HL-60/S4 (cell line): ENCODE measurements around the gene PLD3.

Experiments used
- in situ Hi-C: fragments of 300-500 bp; cut with MboI; formaldehyde crosslinking; loops from 2 replicates; pipeline ENCODE4 v1.14.3; 2022; ENCODE audit warnings: low sequenced_read_pairs

The PLD3 gene

DNA sequence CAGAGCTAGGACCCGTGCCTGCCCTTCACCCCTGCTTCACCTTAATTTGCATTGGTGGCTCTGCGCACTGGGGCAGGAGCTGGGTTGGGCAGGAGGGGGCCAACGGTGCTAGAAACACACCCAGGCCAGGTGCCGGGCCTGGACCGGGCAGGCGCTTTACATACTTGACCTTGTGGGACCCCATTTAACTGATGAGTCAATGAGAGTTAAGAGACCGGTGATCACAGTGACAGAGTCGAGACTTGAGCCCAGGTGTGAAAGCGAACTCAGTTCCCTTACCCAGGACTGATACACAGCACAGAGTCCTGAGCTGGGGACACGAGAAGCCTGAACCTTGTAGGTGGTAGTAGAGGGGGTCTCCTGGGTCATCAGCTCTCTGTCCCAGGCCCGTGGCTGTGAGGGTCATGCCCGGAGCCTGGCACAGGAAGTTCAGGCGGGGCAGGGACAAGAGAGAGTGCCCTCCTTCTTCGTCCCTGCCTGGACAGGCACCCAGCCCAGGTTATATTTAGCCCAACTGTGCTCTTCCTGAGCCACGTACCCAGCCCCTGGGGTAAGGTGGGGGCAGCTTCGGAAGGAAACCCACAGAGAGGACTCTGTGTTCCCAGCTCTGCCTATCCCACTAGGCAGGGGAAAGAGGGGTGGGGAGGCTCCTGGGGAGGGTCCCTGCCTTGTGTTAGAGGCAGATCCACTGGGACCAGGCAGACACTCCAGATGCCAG is 62.8 kb downstream of the PLD3 start:
- in situ Hi-C loops: no loop called here

DNA sequence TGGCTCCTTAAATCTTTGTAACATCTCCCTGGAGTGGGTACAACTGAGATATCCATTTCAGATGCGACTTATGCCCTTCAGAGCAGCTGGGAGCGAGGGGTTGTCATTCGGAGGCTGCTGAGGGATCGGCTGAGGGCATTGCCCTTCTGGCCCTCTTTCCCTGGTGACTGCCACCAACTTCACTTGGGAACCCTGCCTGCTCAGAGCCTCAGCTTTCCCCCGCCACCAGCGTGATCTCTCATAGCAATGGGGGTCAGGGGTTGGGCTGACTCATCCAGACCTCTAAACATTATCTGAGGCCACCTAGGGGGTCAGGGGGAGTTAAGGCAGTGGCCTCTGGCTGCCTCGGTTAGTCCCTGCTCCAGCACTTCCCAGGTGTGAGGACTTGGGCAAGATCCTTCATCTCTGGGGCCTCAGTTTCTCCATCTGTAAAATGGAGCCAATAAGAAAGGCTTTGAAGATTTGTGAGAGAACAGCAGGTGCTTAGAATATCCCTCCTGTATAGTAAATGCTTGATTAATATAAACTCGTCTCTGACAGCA is 63.5 kb downstream of the PLD3 start:
- in situ Hi-C loops: no loop called here

DNA sequence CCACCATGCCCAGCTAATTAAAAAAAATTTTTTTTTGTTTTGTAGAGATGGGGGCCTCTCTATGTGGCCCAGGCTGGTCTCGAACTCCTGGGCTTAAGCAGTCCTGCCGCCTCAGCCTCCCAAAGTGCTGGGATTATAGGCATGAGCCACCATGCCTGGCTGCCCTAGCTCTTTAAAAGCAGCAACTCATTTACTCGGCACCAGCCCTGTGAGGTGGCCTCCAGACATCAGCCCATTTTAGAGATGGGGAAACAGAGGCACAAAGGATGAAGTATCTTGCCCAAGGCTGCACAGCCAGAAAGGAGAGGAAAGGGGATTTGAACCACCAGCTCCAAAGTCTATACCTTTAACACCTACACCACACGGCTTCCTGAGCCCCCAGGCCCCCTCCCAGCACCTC is 64.4 kb downstream of the PLD3 start:
- in situ Hi-C loops: no loop called here

DNA sequence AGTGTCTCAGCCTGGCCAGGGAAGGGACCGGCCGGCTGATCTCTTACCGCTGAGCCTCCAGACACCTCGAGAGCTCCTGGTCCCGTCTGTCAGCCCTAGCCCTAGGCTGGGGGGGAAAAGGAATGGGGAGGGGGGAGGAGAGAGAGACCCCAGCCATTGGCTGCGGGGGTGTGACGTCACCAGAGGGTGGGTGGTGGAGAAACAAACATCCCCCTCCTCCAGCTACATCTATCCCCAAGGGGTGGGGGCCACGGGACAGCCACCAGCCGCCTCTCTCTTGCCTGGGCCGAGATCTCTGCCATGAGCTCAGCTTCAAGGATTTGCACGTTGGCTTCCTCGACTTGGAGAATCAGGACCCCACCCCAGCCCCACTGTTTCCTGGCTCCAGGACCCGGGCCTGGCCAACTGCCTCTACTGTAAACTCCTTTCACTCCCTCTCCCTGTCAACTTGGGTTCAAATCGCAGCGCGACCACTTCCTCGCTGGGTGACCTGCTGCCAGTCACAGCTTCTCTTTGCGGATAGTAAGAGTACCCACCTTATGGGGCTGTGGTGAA is 64.9 kb downstream of the PLD3 start, which contains the start of gene PRX:
TSS of gene PRX (minus strand) at position 88 of the 555 bp plus-strand sequence. CDS start 5,446 bp downstream, outside the sequence.
- in situ Hi-C loops: no loop called here

DNA sequence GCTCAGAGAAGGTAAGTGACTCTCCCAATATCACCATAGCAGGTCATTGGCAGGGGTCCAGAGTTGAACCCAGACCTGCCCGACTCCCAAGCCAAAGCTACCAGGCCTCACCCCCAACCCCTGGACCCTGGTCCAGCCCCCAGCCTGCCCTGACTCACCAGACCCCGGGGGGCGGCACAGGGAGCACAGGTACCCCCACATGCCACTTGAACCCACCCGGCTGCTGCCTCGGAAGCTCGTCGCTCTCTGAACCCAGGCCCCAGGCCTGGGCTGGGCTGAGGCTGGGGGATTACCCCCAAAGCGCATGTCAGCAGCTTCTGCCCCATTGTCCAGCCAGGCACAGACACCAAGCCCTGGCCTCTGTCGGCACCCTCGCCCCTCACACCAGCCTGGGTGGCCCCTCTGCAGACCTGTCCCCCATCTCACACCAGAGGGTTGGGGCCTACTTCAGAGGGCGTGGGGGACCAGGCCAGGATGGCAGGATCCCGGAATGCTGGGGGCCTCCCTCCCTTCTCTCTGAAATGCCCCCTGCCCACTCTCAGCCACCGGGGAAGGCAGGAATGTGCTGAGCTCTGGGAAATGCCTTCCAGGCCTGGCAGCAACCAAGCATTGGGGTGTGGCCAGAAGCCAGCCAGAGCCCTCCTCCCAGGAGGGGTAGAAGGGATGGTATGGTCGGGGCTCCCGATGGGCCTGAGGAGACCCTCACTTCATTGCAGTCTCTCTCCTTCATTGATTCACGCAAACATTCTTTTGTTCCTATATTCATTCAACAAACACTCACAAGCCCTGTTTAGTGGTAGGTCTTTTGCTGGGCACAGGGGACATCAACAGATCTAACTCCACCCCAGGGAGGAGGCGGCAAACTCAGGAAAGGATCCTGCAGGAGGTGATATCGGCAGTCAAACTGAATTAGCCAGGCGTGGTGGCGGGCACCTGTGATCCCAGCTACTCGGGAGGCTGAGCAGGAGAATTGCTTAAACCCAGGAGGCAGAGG is 66.3 kb downstream of the PLD3 start:
- in situ Hi-C loops: no loop called here

DNA sequence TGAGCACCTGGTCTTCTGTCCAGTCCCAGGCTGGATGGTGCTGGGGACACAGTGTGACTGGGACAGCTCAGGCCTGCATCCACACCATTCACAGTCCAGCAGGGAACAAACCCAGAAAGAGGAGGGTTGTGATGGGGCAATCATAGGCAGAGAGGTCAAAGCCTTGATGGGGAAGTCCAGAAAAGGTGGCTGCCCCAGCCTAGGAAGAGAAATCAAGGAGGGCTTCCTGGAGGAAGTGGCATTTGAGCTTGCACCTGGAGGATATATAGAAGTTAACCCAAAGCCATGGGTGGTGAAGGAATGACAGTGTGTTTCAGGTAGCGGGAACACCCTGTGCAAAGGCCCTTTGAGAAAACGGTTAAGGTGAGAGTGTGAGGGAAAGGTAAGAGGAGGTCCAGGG is 67.3 kb downstream of the PLD3 start:
- in situ Hi-C loops: no loop called here

DNA sequence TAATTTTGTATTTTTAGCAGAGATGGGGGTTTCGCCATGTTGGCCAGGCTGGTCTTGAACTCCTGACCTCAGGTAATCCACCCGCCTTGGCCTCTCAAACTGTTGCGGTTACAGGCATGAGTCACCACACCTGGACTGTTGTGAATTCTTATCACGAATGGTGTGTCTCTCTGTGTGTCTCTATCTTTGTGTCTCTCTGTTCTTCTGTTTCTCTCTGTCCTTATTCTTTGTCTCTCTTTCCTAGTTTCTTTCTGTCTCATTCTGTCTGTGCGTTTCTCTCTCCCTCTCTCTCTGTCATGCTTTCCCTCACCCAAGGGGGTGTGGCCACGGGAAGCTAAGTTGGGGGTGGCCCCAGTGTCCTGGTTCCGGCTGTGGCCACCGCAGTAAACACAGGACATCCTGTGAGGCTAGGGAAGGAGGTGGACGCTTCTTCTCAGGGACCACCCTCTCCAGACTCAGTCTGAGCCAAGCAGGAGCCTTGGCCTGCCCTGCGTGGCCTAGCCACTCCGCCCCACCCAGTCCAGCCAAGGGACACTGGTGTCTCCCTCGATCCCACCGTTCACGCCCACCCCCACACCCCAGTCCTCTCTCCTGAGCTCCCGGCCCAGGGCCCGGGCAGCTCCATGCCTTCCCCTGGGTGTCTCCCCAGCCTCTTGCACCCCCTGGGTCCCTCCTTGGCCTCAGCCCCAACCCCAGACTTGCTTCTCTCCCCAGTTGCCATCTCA is 68.6 kb downstream of the PLD3 start:
- in situ Hi-C loops: no loop called here

DNA sequence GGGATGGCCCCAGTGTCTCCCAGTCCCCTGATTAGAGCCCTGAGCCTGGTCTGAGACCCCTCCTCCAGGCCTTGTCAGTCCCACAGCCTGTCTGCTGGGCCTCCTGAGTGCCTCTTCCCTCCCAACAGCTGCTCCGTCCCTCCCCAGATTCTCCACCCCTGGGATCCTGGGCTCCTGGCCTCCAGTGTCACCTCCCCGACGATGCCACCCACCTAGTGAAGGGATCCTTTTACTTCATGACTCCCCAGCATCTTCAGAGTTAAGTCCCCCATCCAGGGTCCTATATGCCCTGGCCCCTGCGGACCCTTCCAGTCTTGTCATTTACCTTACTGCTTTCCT is 69.1 kb downstream of the PLD3 start:
- in situ Hi-C loops: no loop called here

DNA sequence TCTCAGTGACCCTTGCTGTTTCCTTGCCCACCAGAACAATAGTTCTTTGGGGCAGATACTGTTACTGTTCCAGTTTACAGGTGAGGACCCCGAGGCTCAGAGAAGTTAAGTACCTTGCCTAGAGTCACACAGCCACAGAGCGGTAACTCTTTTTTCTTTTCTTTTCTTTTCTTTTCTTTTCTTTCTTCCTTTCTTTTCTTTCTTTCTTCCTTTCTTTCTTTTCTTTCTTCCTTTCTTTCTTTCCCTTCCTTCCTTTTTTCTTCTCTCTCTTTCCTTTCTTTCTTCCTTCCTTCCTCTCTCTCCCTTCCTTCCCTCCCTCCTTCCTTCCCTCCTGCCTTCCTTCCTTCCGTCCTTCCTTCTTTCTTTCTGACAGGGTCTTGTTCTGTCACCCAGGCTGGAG is 69.5 kb downstream of the PLD3 start:
- in situ Hi-C loops: no loop called here

DNA sequence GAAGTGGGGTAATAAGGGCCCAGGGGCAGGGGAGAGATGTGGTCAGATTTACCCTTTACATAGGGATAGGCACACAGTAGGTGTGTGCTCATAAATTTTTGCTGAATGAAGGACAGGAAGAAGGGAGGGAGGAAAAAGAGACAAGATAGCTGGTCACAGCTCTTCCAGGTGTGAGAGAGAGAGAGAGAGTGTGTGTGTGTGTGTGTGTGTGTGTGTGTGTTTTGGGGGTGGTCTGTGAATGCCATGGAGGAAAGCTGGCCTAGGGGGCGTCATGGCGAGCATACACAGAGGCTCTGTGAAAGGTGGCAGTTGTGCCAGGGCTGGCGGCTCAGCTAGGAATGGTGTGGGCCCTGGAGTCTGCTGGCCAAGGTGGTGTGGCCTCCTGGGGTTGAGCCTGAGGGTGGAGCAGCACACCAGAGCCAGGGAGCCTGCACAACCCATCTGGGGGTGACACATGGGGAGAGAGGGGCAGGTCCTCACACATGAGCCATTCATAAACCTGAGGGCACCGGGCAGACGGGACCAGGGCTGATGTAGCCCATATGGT is 70.6 kb downstream of the PLD3 start:
- in situ Hi-C loops: no loop called here

DNA sequence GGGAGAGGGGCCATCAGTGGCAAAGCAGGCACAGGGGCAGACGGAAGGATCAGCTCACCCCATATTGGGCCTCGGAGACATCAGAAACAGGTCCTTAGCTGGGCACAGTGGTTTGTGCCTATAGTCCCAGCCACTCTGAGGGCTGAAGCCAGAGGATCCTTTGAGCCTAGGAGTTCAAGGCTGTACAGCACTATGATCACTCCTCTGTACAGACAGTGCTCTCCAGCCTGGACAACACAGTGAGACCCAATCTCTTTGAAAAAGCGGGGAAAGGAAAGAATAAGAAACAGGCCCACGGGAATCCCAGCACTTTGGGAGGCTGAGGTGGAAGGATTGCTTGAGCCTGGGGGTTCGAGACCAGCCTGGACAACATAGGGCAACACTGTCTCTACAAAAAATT is 71.3 kb downstream of the PLD3 start:
- in situ Hi-C loops: no loop called here

DNA sequence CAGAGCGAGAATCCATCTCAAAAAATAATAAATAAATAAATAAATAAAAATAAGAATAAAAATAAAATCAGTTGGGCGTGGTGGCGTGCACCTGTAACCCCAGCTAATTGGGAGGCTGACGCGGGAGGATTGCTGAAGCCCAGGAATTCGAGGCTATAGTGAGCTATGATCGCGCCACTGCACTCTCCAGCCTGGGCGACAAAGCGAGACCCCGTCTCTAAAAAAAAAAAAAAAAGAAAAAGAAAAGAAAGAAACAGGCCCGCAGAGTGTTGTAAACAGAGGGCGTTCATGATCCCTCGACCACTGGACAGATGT is 71.9 kb downstream of the PLD3 start:
- in situ Hi-C loops: no loop called here

DNA sequence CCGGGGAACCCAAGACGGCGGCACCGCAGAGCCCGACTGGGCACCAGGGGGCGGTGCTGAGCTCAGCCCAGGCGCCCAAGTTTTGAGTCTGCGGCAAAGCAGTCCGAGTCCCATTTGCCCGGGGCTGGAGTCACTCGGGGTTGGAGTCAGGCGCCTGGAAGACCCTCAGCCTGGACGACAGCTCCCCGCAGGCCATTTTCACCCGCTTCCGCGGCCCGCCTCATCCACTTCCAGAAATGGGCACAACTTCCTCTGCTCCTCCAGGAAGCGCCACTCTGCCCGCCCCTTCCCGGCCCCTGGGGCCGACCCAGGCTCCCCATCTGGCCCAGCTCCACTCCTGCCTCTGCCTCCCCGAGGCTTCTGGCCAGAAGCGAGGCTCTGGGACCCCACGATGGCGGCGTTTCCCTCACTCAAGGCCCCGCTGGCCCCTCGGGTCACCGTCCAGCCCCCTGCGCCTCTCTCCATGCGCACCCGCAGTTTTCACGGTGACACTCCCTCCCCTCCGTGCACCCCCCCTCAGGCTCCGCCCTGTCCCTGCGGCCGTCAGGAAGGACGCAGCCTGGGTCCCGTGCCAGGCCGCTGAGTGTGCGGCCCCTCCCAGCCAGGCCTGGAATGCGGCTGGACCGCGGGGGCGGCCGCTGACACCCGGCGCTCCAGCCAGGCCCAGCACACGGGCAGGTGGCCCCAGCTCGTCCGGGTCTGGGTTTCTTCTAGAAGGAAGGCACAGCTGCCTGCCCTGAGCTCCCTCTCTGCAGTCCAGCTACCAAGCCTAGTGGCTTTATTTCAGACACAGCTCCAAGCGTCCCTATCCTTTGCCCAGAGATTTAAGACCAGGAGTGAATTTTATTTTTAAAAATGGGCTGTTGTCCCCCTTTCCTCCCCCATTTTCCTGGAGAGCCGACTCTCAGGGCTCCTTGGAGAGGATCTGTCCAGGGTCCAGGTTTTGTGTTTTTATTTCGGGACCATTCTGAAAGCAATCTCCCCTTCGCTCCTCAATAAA is 72.6 kb downstream of the PLD3 start:
- in situ Hi-C loops: no loop called here

DNA sequence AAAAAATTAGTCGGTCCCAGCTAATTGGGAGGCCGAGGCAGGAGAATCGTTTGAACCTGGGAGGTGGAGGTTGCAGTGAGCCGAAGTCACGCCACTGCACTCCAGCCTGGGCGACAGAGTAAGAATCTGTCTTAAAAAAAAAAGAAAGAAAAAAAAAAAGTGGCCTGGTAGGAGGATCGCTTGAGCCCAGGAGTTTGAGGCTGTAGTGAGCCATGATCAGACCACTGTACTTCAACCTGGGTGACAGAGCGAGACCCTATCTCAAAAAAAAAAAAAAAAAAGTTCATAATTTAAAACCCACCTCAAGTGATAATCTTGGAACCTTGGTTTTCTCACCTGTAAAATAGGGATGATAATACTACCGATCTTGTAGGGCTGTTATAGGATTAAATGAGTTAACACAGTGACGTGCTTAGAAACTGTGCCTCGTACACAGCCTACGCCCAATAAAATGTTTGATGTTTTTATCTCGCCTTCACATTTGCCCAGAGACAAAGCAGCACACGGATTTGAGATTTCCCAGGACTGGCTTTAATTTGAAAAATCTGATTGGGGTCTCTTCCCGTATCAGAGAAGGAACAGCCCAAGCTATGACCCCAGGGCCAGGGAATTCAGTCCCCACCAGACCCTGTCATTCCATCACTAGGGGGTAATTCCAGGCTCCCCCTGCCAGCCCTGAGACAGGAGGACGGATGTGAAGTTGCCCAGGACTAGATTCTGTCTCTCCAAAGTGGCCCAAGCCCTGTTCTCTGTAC is 73.7 kb downstream of the PLD3 start:
- in situ Hi-C loops: no loop called here

DNA sequence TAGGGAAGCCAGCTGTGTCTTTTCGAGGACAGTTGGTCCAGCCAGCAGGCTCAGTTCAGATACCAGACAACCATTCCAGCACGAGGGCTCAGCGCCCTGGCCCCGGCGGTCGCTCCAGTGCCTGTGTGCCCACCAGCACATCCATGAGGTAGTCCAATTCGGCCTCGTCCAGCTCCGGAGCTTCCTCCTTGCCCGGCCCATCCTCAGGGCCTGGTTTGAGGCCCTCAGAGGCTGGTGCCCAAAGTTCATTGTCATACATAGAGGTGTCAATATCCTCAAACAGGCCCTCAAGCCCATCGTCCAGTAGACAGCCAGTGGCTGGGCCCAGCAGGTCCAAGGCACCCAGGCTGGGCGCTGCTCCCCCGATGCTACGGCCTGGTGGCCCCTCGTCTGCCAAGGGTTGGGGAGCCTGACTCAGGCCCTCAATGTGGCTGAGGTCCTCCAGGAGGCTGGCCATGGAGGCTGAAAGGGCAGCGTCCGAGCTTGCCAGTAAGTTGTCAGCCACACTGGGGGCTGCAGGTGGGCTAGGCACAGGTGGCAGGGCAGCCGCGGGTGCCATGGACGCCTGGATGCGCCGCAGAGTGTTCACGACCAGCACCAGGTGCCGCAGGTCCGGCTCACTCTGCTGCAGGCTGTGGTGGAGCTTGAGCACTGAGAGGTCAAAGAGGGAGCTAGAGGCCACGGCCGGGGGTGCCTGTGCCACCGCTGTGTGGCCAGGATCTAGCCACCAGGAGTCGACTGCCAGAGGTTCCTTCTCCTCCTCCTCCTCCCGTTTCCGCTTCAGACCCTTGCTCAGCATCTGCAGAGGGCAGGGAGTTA is 74.5 kb downstream of the PLD3 start:
- in situ Hi-C loops: no loop called here

DNA sequence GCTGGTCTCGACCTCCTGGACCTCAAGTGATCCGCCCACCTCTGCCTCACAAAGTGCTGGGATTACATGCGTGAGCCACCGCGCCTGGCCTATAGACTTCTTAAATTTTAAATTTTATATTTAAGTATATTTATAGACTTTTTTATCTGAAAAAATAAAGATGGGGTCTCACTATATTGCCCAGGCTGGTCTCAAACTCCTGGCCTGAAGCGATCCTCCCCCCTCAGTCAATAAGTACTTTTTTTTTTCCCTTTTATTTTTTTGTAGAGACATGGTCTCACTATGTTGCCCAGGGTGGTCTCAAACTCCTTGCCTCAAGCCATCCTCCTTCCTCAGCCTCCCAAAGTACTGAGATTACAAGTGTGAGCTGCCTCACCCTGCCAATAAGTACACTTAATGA is 75.4 kb downstream of the PLD3 start:
- in situ Hi-C loops: no loop called here

DNA sequence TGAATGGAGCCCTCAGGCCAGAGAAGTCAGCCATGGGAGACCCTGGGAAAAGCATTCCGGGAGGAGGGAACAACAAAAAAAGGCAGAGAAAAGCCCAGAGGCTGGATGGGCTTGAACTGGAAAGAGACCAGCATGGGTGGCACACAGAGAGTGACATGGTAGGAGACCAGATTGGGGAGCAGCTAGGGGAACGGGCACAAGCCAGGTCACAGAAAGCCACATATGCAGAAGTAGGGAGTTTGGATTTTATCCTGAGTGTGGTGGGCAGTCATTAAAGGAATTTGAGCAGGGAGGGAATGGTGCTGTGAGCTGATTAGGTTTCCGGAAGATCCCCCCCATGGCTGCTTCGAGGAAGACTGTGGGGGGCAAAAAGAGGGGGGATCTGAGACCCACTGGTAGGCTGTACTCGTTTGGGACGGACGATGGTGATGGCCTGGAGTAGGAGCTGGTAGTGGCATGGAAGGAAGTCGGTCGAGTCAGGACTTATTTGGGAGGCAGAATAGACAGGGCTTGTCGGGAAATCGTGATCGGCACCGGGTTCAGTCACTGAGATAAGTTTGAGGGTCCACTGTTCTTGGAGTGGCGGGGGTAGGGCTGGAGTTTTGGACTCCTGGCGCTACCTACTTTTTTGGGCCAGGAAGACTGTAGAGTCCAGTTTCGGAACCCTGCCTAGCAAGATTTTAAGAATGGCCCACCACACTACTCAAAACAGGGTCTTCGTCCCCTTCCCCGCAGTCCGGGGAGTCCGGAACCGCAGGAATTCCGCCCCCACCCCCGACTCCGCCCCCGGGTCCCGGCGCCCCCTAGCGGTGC is 76.3 kb downstream of the PLD3 start:
- in situ Hi-C loops: no loop called here
